ENCODE data around the gene SPTBN1. TPM values are rescaled to one million over a fixed set of nuclear protein-coding genes. Genes with fewer than 3 reads are reported as not detected.
A peak's percentile ranks its signal among the peaks of the same experiment; 100 is the strongest.

Gene SPTBN1
- total RNA-seq, 4 donors from 2014 or later: 189 to 423 (median 341) TPM

GRCh38 chr2:54429054-54429453 lies 27.1 kb upstream of the SPTBN1 start:
- no peak for DNase-seq
- H3K4me3 ChIP-seq: no peak overlapping the region
- intact Hi-C loops (cut with DNase I; ENCODE audit: low total_unique reads): no loop called here
- peaks cover 0 to 13% of the 10 kb centered on the region in 2 donors for H3K4me1 ChIP-seq
- peak overlapping the region; percentile 25 to 46 for H3K27ac ChIP-seq
- no peaks in the 10 kb centered on the region for H3K27me3 ChIP-seq
- TF ChIP-seq CTCF (IDR thresholded peaks at IDR 0.05) (no peak), POLR2A (IDR thresholded peaks at IDR 0.05) (no peak)
- no peaks in the 10 kb centered on the region for H3K36me3 ChIP-seq
- no peaks in the 10 kb centered on the region for H3K9me3 ChIP-seq

- TF ChIP-seq POLR2A (IDR thresholded peaks at IDR 0.05) (no peak), CTCF (IDR thresholded peaks at IDR 0.05) (no peak)
- no peaks in the 10 kb centered on the region for H3K36me3 ChIP-seq
- no peak overlapping the region for H3K4me3 ChIP-seq
- no peak for DNase-seq
- H3K27ac ChIP-seq: peak overlapping the region; percentile 25 to 46
- H3K4me1 ChIP-seq: peaks cover 0 to 13% of the 10 kb centered on the region in 2 donors
- H3K9me3 ChIP-seq: no peaks in the 10 kb centered on the region
- no peaks in the 10 kb centered on the region for H3K27me3 ChIP-seq
- intact Hi-C loops (cut with DNase I; ENCODE audit: low total_unique reads): no loop called here
These were observed 26.1 kb upstream of the SPTBN1 start for GRCh38 chr2:54429811-54430551.

GRCh38 chr2:54430649-54431048 lies 25.5 kb upstream of the SPTBN1 start:
- H3K36me3 ChIP-seq: no peaks in the 10 kb centered on the region
- H3K27ac ChIP-seq: peak overlapping the region; percentile 25 to 46
- H3K9me3 ChIP-seq: no peaks in the 10 kb centered on the region
- intact Hi-C loops (cut with DNase I; ENCODE audit: low total_unique reads): no loop called here
- DNase-seq: no peak
- H3K4me3 ChIP-seq: no peak overlapping the region
- H3K27me3 ChIP-seq: no peaks in the 10 kb centered on the region
- TF ChIP-seq POLR2A (IDR thresholded peaks at IDR 0.05): no peak
- TF ChIP-seq CTCF (IDR thresholded peaks at IDR 0.05): no peak
- peaks cover 0 to 13% of the 10 kb centered on the region in 2 donors for H3K4me1 ChIP-seq

GRCh38 chr2:54432251-54433015 lies 23.7 kb upstream of the SPTBN1 start:
- TF ChIP-seq POLR2A (IDR thresholded peaks at IDR 0.05) (no peak), CTCF (IDR thresholded peaks at IDR 0.05) (no peak)
- H3K4me3 ChIP-seq: no peak overlapping the region
- no peaks in the 10 kb centered on the region for H3K27me3 ChIP-seq
- H3K4me1 ChIP-seq: peaks cover 0 to 13% of the 10 kb centered on the region in 2 donors
- intact Hi-C loops (cut with DNase I; ENCODE audit: low total_unique reads): no loop called here
- H3K27ac ChIP-seq: peak overlapping the region in 1 of 2 donors; percentile 39
- H3K36me3 ChIP-seq: no peaks in the 10 kb centered on the region
- H3K9me3 ChIP-seq: no peaks in the 10 kb centered on the region
- no peak for DNase-seq

- no peak for DNase-seq
- intact Hi-C loops (cut with DNase I; ENCODE audit: low total_unique reads): no loop called here
- TF ChIP-seq POLR2A (IDR thresholded peaks at IDR 0.05): no peak
- TF ChIP-seq CTCF (IDR thresholded peaks at IDR 0.05): no peak
- Histone ChIP-seq H3K9me3 (no peaks in the 10 kb centered on the region), H3K27me3 (no peaks in the 10 kb centered on the region), H3K4me3 (no peak overlapping the region), H3K4me1 (peaks cover 0 to 7% of the 10 kb centered on the region in 2 donors), H3K27ac (no peak overlapping the region), H3K36me3 (no peaks in the 10 kb centered on the region)
These were observed 21.9 kb upstream of the SPTBN1 start for GRCh38 chr2:54434229-54434628.

All from uterus (tissue), 4 donors.